ENCODE data around the gene CPD.
"Not testable (repeated sequence)": the region's sequence is repeated elsewhere in the genome, so short reads cannot be mapped to it uniquely, and the experiment has no call there.

Gene CPD

DNA sequence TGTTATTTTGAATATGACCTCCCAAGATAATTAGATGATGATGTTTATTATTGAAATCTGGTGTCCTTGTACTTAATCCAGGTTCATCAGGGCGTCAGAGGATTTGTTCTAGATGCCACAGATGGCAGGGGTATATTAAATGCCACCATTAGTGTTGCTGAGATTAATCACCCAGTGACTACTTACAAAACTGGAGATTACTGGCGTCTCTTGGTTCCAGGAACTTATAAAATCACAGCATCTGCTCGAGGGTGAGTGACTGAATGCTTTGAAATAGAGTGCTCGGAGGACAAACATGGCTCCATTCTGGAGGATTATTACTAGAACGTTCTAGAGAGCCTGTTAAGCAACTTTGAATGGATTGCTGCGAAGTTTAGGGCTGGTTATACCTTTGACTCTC is 65.0 kb downstream of the CPD start:
- DNase-seq = no peak

DNA sequence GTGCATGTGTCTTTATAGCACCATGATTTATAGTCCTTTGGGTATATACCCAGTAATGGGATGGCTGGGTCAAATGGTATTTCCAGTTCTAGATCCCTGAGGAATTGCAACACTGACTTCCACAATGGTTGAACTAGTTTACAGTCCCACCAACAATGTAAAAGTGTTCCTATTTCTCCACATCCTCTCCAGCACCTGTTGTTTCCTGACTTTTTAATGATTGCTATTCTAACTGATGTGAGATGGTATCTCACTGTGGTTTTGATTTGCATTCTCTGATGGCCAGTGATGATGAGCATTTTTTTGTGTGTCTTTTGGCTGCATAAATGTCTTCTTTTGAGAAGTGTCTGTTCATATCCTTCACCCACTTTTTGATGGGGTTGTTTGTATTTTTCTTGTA is 67.9 kb downstream of the CPD start:
- DNase-seq = not testable (repeated sequence)

GRCh38 chr17:30449480-30449879 is 70.8 kb downstream of the CPD start:
- no peak for DNase-seq

GRCh38 chr17:30450125-30451027 is 71.6 kb downstream of the CPD start:
- no peak for DNase-seq

DNA sequence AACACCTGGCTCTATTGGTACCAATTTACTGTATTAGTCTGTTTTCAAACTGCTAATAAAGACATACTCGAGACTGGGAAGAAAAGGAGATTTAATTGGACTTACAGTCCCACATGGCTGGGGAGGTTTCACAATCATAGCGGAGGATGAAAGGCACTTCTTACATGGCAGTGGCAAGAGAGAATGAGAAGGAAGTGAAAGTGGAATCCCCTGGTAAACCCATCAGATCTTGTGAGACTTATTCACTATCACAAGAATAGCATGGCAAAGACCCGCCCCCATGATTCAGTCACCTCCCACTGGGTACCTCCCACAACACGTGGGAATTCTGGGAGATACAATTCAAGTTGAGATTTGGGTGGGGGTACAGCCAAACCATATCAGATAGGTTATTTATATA is 75.9 kb downstream of the CPD start:
- DNase-seq = no peak

- DNase-seq = no peak
Measured at GRCh38 chr17:30458371-30458770, 79.6 kb downstream of the CPD start.

- DNase-seq = not testable (repeated sequence)
Measured at GRCh38 chr17:30458797-30459413, 80.2 kb downstream of the CPD start.

DNA sequence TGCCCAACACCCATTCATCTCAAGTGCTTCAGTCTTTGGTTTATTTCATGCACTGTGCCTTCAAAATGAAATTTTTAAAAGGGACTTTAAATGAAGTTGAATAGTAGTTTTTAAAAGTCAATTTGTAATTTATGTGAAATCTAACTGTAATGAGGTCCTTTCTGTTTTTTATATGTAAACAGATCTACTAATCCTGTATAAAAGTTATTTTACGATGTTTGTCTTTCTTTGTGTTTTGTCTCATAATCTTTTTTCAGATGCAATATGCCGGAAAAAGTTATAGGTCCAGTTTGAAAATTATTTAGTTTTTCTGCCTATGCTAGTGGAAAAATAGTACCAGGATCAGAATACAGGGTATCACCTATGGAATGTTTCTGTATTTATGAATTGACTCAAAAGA is 89.7 kb downstream of the CPD start:
- no peak for DNase-seq

GRCh38 chr17:30472238-30472890 is 93.6 kb downstream of the CPD start:
- DNase-seq = no peak

DNA sequence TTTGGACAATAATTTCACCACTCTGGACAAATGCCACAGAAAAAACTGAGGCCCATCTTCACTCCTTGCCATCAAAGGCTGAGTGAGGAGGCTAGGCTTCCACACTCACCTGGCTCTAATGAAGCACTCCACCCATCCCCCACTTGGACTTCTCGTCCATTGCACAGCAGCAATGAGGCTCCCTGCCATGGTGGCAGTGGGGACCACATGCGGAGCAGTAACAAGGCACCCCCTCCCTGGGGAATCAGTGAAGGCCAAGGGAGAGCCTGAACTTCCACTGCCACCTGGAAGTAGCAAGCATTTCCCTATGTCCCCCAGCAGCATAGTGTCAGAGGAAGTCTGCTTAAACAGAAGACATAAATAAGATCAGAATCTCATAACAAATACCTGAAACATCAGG is 96.5 kb downstream of the CPD start:
- DNase-seq = no peak

GRCh38 chr17:30476726-30477082 is 98.0 kb downstream of the CPD start:
- peak; percentile 6 for DNase-seq

- peak; percentile 95 for DNase-seq
Measured at GRCh38 chr17:30477083-30477773, 98.5 kb downstream of the CPD start, which contains the start of gene GOSR1. GOSR1 (plus strand) TSS chr17:30477408; CDS start chr17:30477434, 26 bp downstream.

- peak; percentile 9 for DNase-seq
Measured at GRCh38 chr17:30477774-30478115, 99.0 kb downstream of the CPD start.

GRCh38 chr17:30482555-30482954 is 103.8 kb downstream of the CPD start:
- DNase-seq = no peak

GRCh38 chr17:30483159-30483558 is 104.4 kb downstream of the CPD start:
- DNase-seq = no peak

DNA sequence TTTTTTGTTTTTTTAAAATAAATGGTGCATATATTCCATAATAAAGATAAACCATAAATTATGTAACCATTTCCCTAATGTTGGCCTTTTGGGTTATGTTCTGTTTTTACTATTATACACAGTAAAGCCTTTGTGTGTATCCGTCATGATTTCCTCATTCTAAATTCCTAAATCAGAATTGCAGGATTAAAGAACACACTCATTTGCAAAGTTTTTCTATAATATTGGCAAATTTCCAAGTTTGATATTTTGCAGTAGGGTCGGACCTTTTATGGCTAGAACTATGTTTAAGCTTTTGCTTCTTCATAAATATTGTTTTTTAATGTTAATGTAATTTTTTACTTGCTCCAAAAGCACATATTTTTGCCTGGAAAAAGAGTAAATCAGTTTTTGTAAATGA is 115.1 kb downstream of the CPD start:
- no peak for DNase-seq

DNA sequence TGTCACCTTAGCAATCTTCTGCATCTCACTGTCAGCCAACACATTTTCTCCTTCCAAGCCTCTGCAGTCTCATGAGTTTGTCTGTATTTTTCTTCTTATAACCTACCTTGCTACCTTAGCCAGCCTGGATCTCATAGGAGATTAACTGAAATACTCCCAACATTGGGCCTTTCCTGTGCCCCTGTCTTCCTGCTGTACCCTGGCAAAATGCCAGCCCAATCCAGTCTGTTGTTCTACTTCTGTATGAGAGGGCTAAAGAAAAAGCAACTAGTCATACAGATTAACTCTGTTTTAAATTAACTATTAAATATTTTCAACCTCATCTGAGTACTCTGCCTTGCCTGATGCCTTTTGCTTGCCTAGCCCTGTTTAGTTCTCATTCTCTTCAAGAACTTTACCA is 116.9 kb downstream of the CPD start:
- peak; percentile 19 for DNase-seq

DNA sequence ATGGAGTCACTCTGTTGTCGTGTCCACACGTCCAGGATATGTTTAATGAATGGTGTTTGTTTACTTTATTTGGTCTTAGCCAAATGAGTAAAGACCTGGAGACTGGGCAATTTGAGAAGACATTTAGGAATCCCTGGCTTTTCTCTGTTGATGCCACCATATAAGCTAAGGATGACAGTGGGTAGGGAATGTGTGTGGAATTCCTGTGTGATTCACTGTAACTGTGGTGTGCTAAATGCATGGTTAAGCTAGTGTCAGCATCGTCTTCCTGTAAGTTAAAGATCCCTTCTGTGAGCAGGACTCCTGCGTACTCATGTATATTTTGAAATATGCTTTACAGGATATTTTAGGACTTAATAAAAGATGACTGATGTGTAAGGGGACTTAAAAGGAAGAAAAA is 124.8 kb downstream of the CPD start:
- DNase-seq = no peak

DNA sequence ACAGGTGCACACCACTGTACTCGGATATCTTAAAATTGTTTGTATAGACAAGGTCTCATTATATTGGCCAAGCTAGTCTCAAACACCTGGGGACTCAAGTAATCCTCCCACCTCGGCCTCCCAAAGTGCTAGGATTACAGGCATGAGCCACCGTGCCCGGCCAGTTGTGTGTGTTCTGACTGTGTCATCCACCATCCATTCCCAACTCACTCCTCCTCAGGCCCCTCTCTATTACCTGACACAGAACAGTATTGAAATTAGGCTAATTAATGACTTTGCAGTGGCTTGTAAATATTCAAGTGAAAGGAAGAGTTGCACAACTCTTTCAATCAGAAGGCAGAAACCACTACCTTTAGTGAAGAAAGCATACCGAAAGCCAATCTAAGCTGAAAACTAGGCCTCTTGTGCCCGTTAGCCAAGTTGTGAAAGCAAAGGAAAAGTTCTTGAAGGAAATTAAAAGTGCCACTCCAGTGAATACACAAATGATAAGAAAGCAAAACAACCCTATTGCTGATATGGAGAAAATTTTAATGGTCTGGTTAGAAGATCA is 127.2 kb downstream of the CPD start:
- no peak for DNase-seq

DNA sequence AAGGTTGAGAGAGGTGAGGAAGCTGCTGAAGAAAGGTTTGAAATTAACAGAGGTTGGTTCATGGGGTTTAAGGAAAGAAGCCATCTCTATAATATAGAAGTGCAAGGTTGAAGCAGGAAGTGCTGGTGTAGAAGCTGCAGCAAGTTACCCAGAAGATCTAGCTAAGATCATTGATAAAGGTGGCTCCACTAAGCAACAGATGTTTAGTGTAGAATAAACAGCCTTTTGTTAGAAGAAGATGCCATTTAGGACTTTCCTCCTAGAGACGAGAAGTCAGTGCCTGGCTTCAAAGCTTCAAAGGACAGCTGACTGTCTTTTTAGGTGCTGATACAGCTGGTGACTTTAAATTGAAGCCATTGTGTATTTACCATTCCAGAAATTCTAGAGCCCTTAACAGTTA is 127.8 kb downstream of the CPD start:
- no peak for DNase-seq

DNA sequence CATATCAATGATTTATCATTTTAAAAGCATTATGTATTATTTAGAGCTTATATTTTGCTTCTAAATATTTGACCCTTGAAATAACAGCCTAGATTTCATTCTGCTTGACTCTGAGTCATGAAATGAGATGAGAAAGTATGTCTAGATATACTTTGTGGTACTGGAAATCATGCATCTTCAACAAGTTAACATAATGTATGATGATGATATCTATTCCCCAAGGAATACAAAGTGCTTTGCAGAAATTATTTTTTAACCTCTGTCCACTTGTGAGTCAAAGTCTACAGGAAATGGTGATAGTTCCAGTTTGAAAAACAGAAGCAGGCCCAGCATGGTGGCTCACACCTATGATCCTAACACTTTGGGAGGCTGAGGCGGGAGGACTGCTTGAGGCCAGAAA is 134.6 kb downstream of the CPD start:
- no peak for DNase-seq

DNA sequence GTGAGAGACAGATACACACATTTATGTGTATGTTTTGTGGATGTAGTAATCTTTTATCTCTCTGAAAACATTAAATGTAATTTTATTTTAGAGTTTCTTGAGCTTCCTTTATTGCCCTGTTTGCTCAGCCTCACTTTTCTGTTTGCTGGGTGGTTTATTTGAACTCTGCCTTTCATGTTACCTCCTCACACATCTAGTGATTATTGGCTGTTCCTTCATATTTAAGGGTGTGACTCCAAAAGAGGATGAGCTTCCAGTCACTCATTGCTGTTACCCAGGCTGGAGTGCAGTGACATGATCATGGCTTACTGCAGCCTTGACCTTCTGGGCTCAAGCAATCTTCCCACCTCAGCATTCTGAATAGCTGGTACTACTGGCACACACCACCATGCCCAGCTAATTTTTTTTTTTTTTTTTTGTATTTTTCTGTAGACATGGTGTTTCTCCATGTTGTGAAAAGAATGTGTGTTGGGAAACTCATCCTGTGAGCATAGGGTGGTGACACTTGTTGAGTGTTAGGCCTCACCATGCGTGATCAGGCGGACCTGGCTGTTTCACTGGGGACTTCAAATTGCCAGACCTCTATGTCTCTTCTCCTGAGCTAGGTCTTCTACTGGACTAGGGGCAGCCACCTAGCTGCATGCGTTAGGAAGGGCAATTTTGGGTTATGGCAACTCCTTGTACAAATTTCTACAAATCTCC is 136.3 kb downstream of the CPD start:
- DNase-seq = no peak

DNA sequence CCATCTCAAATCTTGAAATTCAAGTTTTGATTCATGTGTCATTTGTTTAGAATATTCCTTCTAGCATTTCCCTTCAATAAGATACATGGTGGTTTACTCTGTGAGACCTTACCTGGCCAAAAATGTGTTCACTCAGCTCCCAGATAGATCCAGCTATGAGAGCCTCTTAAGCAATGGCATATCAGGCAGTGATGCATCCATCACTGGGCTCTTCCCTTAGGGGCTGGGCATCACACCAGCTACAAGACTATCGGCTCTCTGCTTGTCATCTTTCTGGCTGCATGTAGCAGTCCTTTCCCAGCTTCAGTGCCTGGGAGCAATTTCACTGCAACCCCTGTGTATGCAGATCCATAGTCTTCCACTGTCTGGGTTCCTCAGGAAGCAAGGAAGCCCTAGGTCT is 139.1 kb downstream of the CPD start:
- no peak for DNase-seq

Data from RPMI8226 (cell line).